SK-N-SH (cell line): ENCODE measurements around the gene MRPS24.

Experiments
- CTCF ChIP-seq: fragments of 200-600 bp; sonication (generic); IDR thresholded peaks from 2 replicates; pipeline ENCODE4 v1.6.1; 2017; ENCODE audit warnings: antibody characterized with exemption, mild to moderate bottlenecking, moderate library complexity
- RAD21 ChIP-seq: IDR thresholded peaks from 2 replicates; pipeline ENCODE4 v1.6.1; 2012; ENCODE audit warnings: mild to moderate bottlenecking, low read length
- SMC3 ChIP-seq: IDR thresholded peaks from 2 replicates; pipeline ENCODE4 v1.6.1; 2012; ENCODE audit warnings: low read depth, low read length, improper control_type of control experiment

GRCh38 chr7:43834463-43835251 is 34.7 kb downstream of the MRPS24 start:
- no peak for TF ChIP-seq SMC3
- no peak for TF ChIP-seq CTCF
- TF ChIP-seq RAD21: no peak
